Measurements from ENCODE around the gene AUNIP. TPM values are rescaled to one million over a fixed set of nuclear protein-coding genes. Genes with fewer than 3 reads are reported as not detected.

AUNIP gene
- total and polyA plus RNA-seq, 2 donors from 2014 or later = 0.38 TPM; not detected in 1

DNA sequence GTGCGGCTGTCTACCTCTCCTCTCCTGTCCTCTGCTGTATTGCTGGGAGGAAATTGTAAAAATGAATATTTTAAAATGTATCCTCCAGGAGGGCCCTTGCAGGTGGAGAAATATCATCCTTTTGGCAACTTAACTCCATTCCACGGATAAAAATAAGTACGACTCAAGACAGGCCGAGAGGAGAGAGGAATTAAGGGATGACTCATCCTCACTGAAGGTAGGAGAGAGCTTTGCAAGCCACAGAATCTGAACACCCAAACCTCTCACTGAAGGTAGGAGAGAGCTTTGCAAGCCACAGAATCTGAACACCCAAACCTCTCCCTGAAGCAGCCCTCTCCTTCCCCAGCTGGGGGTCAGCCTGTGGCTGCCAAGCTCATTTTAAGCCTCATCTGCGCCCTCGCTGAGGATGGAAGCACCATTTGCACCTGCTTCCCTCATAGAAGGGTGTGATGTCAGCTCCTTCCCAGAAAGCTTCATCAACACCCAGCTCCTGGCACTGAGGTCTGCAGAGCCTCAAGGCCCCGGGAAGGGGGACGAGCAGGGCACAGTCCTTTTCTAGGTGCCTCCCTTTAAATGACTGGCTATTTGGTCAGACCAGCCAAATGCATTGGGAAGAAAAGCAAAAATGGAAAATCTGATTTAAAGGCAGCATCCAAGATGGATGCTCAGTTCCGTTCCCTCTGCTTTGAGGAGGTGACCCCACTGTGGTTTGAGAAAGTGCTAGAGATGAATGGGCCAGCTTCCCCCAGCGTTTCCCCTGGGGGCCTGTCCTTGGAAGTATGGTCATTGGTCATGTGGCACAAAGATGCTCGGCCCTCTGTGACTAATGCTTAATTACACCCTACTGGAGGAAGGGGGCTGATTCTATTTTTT lies 72.1 kb downstream of the AUNIP start:
- no peaks in the 10 kb centered on the region for H3K9me3 ChIP-seq (ENCODE audit: control insufficient read depth in 2 of 3, insufficient read depth in 1 of 3, low read length in 3 of 3)
- H3K27ac ChIP-seq (ENCODE audit: low read depth in 2 of 2, low read length in 2 of 2) = no peak overlapping the region
- H3K4me1 ChIP-seq (ENCODE audit: control insufficient read depth in 2 of 3, insufficient read depth in 2 of 3, low read depth in 1 of 3, low read length in 3 of 3) = no peaks in the 10 kb centered on the region
- FAIRE-seq (no peak), DNase-seq (no peak)
- intact Hi-C loops (cut with DNase I) = no loop called here
- peaks cover 0 to 2% (median 0%) of the 10 kb centered on the region in 3 donors for H3K36me3 ChIP-seq (ENCODE audit: control insufficient read depth in 2 of 3, insufficient read depth in 3 of 3, low read length in 3 of 3)
- H3K27me3 ChIP-seq (ENCODE audit: control insufficient read depth, insufficient read depth, low read length) = no peaks in the 10 kb centered on the region
- TF ChIP-seq, protein P1, sequence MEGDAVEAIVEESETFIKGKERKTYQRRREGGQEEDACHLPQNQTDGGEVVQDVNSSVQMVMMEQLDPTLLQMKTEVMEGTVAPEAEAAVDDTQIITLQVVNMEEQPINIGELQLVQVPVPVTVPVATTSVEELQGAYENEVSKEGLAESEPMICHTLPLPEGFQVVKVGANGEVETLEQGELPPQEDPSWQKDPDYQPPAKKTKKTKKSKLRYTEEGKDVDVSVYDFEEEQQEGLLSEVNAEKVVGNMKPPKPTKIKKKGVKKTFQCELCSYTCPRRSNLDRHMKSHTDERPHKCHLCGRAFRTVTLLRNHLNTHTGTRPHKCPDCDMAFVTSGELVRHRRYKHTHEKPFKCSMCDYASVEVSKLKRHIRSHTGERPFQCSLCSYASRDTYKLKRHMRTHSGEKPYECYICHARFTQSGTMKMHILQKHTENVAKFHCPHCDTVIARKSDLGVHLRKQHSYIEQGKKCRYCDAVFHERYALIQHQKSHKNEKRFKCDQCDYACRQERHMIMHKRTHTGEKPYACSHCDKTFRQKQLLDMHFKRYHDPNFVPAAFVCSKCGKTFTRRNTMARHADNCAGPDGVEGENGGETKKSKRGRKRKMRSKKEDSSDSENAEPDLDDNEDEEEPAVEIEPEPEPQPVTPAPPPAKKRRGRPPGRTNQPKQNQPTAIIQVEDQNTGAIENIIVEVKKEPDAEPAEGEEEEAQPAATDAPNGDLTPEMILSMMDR (IDR thresholded peaks at IDR 0.05; ENCODE audit: borderline replicate concordance, extremely low read depth, insufficient read depth) = no peak
- H3K9ac ChIP-seq (ENCODE audit: low read length in 3 of 3) = no peak overlapping the region
- no peak overlapping the region for H3K4me3 ChIP-seq (ENCODE audit: low read length in 3 of 3)

DNA sequence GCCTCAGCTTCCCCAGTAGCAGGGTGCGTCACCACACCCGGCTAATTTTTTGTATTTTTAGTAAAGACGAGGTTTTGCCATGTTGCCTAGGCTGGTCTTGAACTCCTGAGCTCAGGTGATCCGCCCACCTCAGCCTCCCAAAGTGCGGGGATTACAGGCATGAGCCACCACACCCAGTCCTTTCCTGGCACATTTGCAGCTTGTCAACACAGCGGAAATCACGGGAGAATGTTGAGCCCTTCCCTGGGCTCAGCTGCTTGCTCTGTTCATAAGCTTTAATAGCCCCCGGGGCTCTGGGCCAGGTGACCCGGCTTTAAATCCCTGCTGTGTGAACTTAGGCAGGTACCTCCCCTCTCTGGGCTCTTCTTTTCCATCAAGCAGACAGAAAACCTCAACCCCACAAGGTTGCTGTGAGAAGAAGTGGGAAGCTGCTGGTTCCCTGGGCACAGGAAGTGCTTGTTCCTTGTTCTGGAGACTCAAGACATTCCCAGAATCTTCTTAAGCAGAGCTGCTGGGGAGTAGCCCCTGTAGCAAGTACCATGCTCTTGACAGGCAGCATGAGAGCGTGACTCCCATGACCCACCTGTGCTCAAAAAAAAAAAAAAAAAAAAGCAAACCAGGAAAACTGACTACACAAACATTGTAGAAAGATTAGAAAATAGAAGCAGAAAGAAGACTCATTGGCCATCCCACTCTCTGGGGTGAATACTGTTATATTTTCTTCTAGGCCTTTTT lies 73.8 kb downstream of the AUNIP start:
- Histone ChIP-seq H3K9me3 (ENCODE audit: control insufficient read depth in 2 of 3, insufficient read depth in 1 of 3, low read length in 3 of 3) (no peaks in the 10 kb centered on the region), H3K27ac (ENCODE audit: low read depth in 2 of 2, low read length in 2 of 2) (no peak overlapping the region), H3K36me3 (ENCODE audit: control insufficient read depth in 2 of 3, insufficient read depth in 3 of 3, low read length in 3 of 3) (peaks cover 0 to 2% (median 0%) of the 10 kb centered on the region in 3 donors), H3K27me3 (ENCODE audit: control insufficient read depth, insufficient read depth, low read length) (no peaks in the 10 kb centered on the region), H3K4me3 (ENCODE audit: low read length in 3 of 3) (no peak overlapping the region), H3K4me1 (ENCODE audit: control insufficient read depth in 2 of 3, insufficient read depth in 2 of 3, low read depth in 1 of 3, low read length in 3 of 3) (no peaks in the 10 kb centered on the region), H3K9ac (ENCODE audit: low read length in 3 of 3) (no peak overlapping the region)
- intact Hi-C loops (cut with DNase I) = no loop called here
- DNase-seq = no peak
- FAIRE-seq = no peak
- TF ChIP-seq, protein P1 (IDR thresholded peaks at IDR 0.05; ENCODE audit: borderline replicate concordance, extremely low read depth, insufficient read depth) = no peak

DNA sequence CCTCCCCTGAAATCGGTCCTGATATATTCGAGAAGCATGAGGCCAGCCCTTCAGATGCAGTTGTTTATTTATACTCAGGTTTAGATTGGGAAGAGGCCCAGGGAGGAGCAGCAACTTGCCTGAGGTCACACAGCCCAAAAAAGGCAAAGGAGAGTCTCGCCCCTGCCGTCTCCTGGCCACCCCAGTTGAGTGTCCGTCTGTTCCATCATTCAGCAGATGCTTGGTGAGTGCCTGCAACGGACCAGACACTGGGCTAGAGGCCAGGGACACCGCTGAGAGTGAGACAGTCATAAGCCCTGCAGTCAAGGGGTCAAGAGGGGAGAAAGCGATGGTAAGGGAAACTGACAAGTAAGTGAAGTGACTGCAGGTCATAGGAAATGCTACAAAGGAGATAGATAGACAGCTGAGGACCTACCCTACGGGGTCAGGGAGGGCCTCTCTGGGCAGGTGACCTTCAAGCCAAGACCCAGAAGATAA lies 74.6 kb downstream of the AUNIP start:
- Histone ChIP-seq H3K4me1 (ENCODE audit: control insufficient read depth in 2 of 3, insufficient read depth in 2 of 3, low read depth in 1 of 3, low read length in 3 of 3) (no peaks in the 10 kb centered on the region), H3K9me3 (ENCODE audit: control insufficient read depth in 2 of 3, insufficient read depth in 1 of 3, low read length in 3 of 3) (no peaks in the 10 kb centered on the region), H3K36me3 (ENCODE audit: control insufficient read depth in 2 of 3, insufficient read depth in 3 of 3, low read length in 3 of 3) (peaks cover 0 to 2% (median 0%) of the 10 kb centered on the region in 3 donors), H3K9ac (ENCODE audit: low read length in 3 of 3) (no peak overlapping the region), H3K27me3 (ENCODE audit: control insufficient read depth, insufficient read depth, low read length) (no peaks in the 10 kb centered on the region), H3K27ac (ENCODE audit: low read depth in 2 of 2, low read length in 2 of 2) (no peak overlapping the region), H3K4me3 (ENCODE audit: low read length in 3 of 3) (no peak overlapping the region)
- TF ChIP-seq, protein P1 (IDR thresholded peaks at IDR 0.05; ENCODE audit: borderline replicate concordance, extremely low read depth, insufficient read depth) = no peak
- FAIRE-seq = no peak
- DNase-seq = no peak
- intact Hi-C loops (cut with DNase I) = no loop called here

Small RNAs within 50 kb of the gene (microRNA-seq; reads per million reads assigned to microRNA genes)
- gene MIR3917 = 1.0 reads per million

Other genes starting within 250 kb of the AUNIP start
- gene MAN1C1, start 242.7 kb downstream of the AUNIP start, total RNA-seq = 31.7 TPM
- 65.5 TPM for gene MAN1C1, start 242.7 kb downstream of the AUNIP start, polyA plus RNA-seq (ENCODE audit: insufficient read depth, low read depth, low replicate concordance)
- gene SELENON, start 59.3 kb downstream of the AUNIP start, total RNA-seq = 116 TPM
- gene SELENON, start 59.3 kb downstream of the AUNIP start, polyA plus RNA-seq (ENCODE audit: insufficient read depth, low read depth, low replicate concordance) = 69.3 TPM
- gene MTFR1L, start 39.5 kb downstream of the AUNIP start, total RNA-seq = 66.6 TPM
- gene MTFR1L, start 39.5 kb downstream of the AUNIP start, polyA plus RNA-seq (ENCODE audit: insufficient read depth, low read depth, low replicate concordance) = 108 TPM
- gene PAQR7, start 16.3 kb upstream of the AUNIP start, total RNA-seq = 52.0 TPM
- gene PAQR7, start 16.3 kb upstream of the AUNIP start, polyA plus RNA-seq (ENCODE audit: insufficient read depth, low read depth, low replicate concordance) = 30.2 TPM
- gene STMN1, start 47.0 kb upstream of the AUNIP start, total RNA-seq = 50.4 TPM
- 101 TPM for gene STMN1, start 47.0 kb upstream of the AUNIP start, polyA plus RNA-seq (ENCODE audit: insufficient read depth, low read depth, low replicate concordance)
- 23.5 TPM for gene PAFAH2, start 138.6 kb upstream of the AUNIP start, total RNA-seq
- gene PAFAH2, start 138.6 kb upstream of the AUNIP start, polyA plus RNA-seq (ENCODE audit: insufficient read depth, low read depth, low replicate concordance) = 21.0 TPM
- gene EXTL1, start 162.3 kb upstream of the AUNIP start, total RNA-seq = 0.28 TPM
- gene EXTL1, start 162.3 kb upstream of the AUNIP start, polyA plus RNA-seq (ENCODE audit: insufficient read depth, low read depth, low replicate concordance) = 0.45 TPM
- 34.4 TPM for gene SLC30A2, start 186.7 kb upstream of the AUNIP start, total RNA-seq
- gene SLC30A2, start 186.7 kb upstream of the AUNIP start, polyA plus RNA-seq (ENCODE audit: insufficient read depth, low read depth, low replicate concordance) = 26.8 TPM
- 0.82 TPM for gene TRIM63, start 208.2 kb upstream of the AUNIP start, total RNA-seq
- gene TRIM63, start 208.2 kb upstream of the AUNIP start, polyA plus RNA-seq (ENCODE audit: insufficient read depth, low read depth, low replicate concordance) = 3.3 TPM

All from kidney (tissue), 14 donors.